ENCODE measurements around the gene RAB11A.

DNA sequence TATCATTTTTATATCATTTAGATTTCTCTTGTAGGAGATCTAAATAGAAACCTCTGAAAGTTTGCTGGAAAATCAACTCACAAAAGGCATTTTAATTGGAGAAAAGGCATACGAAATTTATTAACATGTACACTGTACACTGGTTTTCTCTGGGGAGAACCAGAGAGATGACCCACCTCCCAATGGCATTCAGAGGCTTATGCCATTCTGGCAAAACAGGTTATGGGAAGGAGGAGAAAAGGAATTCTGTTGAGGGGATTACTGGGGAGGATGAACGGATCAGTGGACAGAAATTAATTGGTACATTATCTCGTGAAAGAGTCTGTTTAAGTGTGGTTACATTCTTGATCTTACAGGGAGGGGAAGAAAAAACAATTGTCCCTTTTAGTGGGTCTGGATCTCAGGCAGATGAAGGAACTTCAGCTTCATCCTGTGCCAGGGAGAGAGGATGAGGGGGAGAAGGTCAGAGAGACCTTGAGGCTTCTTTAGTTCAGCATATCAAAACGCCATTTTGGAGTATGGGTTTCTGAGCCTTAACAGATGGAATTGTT is 16.5 kb downstream of the RAB11A start:
- no peak for TF ChIP-seq POLR2A (IDR thresholded peaks at IDR 0.05)
- TF ChIP-seq, protein P1, sequence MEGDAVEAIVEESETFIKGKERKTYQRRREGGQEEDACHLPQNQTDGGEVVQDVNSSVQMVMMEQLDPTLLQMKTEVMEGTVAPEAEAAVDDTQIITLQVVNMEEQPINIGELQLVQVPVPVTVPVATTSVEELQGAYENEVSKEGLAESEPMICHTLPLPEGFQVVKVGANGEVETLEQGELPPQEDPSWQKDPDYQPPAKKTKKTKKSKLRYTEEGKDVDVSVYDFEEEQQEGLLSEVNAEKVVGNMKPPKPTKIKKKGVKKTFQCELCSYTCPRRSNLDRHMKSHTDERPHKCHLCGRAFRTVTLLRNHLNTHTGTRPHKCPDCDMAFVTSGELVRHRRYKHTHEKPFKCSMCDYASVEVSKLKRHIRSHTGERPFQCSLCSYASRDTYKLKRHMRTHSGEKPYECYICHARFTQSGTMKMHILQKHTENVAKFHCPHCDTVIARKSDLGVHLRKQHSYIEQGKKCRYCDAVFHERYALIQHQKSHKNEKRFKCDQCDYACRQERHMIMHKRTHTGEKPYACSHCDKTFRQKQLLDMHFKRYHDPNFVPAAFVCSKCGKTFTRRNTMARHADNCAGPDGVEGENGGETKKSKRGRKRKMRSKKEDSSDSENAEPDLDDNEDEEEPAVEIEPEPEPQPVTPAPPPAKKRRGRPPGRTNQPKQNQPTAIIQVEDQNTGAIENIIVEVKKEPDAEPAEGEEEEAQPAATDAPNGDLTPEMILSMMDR (IDR thresholded peaks at IDR 0.05), result no peak

Data from right lobe of liver (tissue), 4 donors.